GM12801 (cell line): ENCODE results near the gene EIPR1.

Source experiments
- TF ChIP-seq, protein P1 (sequence below): IDR thresholded peaks from one replicate; pipeline ENCODE4 v1.5.1; 2011; ENCODE audit warnings: control low read depth; ENCODE audit not compliant: insufficient read length; ENCODE audit errors: extremely low read depth

EIPR1 gene

GRCh38 chr2:3151153-3151918, 226.3 kb downstream of the EIPR1 start:
- TF ChIP-seq, protein P1, sequence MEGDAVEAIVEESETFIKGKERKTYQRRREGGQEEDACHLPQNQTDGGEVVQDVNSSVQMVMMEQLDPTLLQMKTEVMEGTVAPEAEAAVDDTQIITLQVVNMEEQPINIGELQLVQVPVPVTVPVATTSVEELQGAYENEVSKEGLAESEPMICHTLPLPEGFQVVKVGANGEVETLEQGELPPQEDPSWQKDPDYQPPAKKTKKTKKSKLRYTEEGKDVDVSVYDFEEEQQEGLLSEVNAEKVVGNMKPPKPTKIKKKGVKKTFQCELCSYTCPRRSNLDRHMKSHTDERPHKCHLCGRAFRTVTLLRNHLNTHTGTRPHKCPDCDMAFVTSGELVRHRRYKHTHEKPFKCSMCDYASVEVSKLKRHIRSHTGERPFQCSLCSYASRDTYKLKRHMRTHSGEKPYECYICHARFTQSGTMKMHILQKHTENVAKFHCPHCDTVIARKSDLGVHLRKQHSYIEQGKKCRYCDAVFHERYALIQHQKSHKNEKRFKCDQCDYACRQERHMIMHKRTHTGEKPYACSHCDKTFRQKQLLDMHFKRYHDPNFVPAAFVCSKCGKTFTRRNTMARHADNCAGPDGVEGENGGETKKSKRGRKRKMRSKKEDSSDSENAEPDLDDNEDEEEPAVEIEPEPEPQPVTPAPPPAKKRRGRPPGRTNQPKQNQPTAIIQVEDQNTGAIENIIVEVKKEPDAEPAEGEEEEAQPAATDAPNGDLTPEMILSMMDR = no peak

GRCh38 chr2:3149441-3150217, 228.0 kb downstream of the EIPR1 start:
- TF ChIP-seq, protein P1 = no peak

DNA sequence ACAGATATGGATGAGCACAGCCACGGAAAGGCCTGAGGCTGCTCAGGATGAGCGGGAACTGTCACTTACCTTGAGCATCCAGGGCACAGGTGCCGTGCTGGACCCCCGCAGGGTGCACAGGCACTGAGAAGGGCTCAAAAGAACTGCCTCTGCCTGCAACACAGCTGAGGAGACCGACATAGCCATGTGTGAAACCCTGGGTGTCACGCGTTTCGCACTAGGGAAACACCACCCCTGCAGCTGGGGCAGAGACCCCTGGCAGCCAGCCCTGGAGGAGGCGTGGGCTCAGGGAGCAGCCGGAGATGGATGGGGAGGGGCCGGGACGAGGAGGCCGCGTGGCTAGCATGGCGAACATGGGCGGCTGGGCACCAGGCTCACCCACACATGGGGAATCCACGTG, 228.9 kb downstream of the EIPR1 start:
- TF ChIP-seq, protein P1 = no peak

DNA sequence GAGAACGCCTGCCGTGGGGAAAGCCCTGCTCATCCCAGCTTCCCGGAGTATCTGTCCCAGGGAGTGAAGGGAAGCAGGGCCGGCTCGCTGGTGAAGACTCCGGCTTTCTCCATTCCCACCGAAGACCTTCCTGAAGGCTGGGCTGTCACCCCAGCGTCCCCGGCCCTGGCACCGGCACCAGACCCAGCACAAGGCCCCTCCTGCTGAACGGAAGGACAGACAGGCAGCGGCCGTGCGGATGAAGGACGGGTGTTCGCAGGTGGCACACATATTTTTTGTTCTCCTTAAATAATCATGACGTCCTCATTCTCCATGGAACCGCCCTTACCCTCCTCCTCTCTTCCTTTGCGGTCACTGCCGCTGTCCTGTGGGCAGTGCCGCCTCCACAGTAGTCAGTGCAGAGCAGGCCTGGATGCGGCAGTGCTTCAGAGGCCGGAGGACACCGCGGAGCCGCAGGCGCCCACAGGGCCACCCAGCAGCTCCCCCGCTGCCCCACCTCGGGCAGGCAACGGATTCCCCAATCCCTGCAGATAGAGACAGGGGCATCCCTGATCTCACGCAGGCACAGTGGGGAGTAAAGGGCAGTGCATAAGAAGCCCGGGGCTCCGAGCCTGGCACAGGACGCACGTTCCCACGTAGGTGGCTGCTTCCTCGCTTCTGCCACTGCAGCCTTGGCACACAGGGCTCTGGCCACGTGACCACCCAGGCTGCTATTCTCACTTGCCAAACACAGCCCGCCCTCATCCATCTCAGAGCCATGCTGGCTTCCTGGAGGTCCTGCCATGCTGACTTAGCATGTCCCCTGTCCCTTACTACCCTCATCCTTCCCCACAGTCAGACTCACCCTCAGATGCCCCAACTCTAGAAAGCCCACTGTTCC, 229.7 kb downstream of the EIPR1 start:
- TF ChIP-seq, protein P1 = no peak

DNA sequence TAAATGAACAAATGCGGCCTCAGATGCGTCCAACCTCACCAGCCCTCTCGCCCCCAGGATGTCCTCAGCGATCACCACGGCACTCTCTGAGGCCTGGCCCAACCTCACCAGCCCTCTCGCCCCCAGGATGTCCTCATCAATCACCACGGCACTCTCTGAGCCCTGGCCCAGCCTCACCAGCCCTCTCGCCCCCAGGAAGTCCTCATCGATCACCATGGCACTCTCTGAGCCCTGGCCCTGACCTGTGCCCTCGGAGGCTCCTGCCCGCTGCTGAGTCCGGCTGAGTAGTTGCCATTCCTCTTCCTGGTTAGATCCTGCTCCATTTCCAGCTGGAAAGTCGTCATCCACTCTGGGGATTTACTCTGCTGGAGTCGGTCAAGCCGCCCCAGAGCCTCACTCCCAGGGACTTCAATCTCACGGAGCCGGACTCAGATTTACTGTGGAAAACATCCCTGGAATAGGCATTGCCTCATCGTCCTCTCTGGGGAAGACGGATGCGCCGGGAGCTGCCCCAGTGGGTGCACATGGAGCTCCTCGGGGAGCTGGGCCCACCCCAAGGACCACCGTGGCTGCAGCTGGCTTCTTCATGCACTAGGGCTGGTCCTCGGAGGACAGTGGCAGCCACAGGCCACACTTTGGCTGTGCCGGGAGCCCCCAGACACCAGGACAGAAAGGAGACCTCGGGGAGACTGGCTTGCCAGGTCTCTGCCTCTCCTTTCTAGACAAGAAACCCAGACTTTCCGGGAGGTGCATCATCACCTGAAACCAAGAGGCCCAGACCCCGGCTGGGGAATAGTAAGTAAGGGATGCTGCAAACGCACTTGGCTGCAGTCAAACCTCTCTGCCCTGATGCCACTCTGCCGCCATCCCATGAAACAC, 230.6 kb downstream of the EIPR1 start:
- TF ChIP-seq, protein P1 = no peak

DNA sequence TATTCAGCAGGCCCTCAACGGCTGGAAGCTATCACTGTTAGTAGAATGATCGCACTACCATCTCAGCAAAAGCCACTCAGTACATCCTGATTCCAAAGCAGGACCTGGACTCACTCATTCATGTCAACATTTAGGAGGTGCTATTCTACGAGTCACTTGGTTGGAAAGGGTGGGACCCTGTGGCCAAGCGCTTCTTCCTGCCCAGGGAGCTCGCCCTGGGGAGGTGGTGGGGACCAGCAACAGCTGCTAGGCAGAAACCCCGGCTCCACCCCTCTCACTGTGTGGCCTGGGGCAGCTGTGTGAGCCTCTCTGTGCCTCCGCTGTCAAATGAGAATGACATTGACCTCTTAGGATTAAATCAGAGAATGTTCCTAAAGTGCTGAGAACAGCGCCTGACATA, 231.4 kb downstream of the EIPR1 start:
- TF ChIP-seq, protein P1 = no peak
